Mammary epithelial cell (primary cell): ENCODE data around the gene COL1A1.

Source experiments
- CTCF ChIP-seq, 2 donors: IDR thresholded peaks in 1 of 2; conservative IDR thresholded peaks in 1 of 2; 2 replicates each; pipeline ENCODE4 v1.5.1; 2011 to 2012; ENCODE audit warnings: inconsistent platforms in 2 of 2, low read length in 2 of 2, mild to moderate bottlenecking in 2 of 2, control low read depth in 1 of 2, low read depth in 1 of 2; ENCODE audit not compliant: insufficient read depth in 1 of 2; ENCODE audit errors: extremely low read depth in 1 of 2
- EZH2 ChIP-seq: IDR thresholded peaks from 2 replicates; pipeline ENCODE4 v1.6.1; 2012; ENCODE audit warnings: low read length, inconsistent platforms, borderline replicate concordance

- TF ChIP-seq EZH2 = no peak
- TF ChIP-seq CTCF (conservative IDR thresholded peaks at IDR 0.05 in 1 of 2, IDR thresholded peaks at IDR 0.05 in 1 of 2; ENCODE audit: extremely low read depth in 1 of 2, insufficient read depth in 1 of 2, low read depth in 1 of 2, low read length in 2 of 2) = no peak
These were observed 38.5 kb upstream of the COL1A1 start for GRCh38 chr17:50239937-50240336.
